ENCODE measurements around the gene KRT75.
A peak's percentile ranks its signal among the peaks of the same experiment; 100 is the strongest.
"Not testable (repeated sequence)": the region's sequence is repeated elsewhere in the genome, so short reads cannot be mapped to it uniquely, and the experiment has no call there.

KRT75 gene

DNA sequence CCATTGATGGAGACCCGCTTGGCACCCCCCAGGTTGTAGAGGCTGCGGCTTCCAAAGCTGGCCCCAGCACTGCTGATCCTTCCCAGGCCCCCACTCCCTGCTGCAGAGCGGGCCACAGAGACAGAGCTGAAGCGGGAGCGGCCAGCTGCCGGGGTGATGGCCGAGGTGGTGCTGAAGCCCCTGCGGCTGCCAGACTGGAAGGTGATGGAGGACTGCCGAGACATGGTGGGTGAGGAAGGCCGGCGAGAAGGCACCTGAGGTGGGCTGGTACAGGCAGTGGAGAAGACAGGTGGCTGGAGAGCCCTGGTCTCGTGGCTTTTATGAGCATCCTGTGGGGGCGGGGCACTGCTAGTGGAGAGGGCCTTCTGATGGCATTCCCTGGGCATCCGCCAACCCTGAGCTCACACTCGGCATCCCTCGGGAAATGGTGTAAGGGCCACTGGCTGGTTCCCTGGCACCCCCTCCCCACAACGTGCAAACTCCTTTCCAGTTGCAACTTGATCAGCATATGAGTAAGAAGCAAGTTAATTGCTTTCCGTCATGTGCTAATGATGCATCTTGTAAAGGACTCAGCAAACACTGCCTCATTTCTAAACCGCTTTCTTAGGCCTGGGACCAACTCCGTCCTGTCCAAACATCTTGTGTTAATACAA lies at the start of gene KRT75:
Gene KRT75 (minus strand): TSS at position 291 of the 653 bp plus-strand sequence. CDS start 67 bp downstream, at position 224.
- DNase-seq (ENCODE audit: low spot score), result peak; percentile 49

DNA sequence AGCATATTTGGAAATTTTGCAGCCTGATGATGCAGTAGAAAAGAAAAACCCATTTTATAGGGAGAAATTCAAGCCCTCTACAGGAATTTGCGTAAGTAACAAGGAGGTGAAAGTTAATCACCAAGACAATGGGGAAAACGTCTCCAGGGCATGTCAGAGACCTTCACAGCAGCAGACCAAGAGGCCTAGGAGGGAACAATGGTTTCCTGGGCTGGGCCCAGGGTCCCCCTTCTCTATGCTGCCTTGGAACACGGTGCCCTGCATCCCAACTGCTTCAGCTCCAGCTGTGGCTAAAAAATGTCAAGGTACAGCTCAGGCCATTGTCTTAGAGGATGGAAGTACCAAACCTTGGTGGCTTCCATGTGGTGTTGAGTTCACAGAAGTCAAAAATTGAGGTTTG lies 45.9 kb upstream of the KRT75 start:
- no peak for DNase-seq (ENCODE audit: low spot score)

DNA sequence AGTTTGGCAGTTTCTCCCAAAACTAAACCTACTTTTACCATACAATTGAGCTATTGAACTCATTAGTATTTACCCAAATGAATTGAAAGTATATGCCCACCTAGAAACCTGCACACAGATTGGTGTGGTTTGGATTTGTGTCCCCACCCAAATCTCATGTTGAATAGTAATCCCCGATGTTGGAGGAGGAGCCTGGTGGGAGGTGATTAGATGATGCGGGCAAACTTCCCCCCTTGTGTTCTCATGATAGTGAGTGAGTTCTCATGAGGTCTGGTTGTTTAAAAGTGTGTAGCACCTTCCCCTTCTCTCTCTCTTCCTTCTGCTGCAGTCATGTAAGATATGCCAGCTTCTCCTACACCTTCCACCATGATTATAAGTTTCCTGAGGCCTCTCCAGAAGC lies 43.5 kb upstream of the KRT75 start:
- no peak for DNase-seq (ENCODE audit: low spot score)

DNA sequence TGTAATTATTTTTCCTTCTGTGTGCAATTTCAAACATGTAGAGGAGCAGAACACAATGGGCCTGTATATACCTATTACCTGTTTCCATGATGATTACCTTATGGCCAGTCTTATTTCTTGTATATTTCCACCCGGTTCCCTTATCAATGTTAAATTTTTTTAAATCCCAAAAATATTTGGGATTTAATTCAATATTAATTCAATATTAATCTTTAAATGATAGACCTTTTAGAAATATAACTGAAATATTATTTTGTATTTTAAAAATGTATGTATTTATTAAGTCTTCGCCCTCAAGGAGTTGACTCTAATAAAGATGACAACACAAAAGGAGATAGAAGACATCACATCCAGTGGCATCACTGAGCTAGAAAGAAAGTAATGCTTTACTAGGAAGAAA lies 40.0 kb upstream of the KRT75 start:
- DNase-seq (ENCODE audit: low spot score), result no peak

DNA sequence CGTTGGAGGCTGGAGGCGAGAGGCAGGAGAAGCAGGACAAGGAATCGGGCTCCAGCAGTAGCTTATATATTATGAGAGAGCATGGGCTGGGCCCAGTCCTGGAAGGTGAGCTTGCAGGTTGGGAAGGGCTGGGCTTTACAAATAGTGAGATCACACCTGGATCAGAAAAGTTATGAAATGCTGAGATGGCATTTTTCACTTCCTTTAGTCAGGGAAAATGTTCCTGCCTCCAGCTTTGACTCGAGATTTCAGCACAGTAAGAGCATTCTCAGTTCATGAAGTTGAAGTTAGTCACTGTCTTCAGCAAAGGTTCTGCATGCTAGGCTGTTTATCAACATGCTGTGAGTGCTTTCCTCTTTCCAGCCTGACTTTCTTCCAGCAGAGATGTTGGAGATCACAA lies 39.6 kb upstream of the KRT75 start, which contains the start of gene KRT6C:
Gene KRT6C (minus strand): TSS at position 38 of the 400 bp plus-strand sequence. CDS start 68 bp downstream, outside the sequence.
- DNase-seq (ENCODE audit: low spot score), result no peak

DNA sequence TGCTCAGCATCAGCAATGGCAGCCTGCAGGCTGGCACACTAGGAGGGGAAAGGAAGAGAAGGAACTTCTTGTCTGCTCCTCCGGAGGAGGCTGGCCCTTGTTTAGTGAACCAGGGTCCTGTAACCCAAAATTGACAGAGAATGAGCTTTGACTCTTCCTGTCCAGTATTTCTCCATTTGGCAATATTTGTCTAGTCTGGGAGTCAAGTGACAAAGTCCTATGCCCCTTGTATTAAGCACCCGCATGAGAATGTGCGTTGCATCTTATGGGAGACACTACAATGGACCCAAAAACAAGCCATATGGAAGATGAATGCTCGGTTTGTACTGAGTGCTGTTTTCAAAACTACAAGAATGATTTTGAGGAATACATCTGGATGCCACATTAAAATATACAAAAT lies 35.7 kb upstream of the KRT75 start:
- no peak for DNase-seq (ENCODE audit: low spot score)

DNA sequence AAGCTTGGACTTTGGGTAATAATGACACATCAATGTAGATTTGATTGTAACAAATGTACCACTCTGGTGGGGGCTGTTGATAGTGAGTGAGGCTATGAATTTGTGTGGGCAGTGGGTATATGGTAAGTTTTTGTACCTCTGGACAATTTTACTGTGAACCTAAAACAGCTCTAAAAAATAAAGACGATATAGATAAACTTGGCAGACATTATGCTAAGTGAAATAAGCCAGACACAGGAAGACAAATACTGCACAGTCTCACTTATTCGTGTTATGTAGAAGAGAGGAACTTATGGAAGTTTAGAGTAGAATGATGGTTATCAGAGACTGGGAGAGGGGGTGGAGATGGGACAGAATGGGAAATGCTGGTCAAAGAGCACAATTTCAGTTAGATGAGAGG lies 30.7 kb upstream of the KRT75 start:
- DNase-seq (ENCODE audit: low spot score), result no peak

DNA sequence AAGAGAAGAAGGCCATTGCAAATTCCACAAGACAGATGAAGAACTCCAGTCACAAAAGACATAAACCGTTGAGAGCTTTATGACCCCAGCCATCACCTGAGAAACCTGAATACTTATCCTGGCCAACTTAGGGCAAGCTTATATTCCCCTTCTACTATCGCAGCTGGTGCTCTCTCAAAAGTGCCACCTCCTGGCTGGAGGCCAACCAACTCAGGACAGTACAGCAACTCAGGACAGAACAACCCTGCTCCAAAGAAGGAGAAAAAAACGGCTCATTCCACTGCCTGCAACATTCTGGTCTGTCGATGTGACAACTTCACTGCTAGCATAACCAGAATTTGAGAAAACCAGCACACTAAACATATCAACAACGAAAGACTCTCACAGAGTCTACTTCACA lies 27.5 kb upstream of the KRT75 start:
- no peak for DNase-seq (ENCODE audit: low spot score)

DNA sequence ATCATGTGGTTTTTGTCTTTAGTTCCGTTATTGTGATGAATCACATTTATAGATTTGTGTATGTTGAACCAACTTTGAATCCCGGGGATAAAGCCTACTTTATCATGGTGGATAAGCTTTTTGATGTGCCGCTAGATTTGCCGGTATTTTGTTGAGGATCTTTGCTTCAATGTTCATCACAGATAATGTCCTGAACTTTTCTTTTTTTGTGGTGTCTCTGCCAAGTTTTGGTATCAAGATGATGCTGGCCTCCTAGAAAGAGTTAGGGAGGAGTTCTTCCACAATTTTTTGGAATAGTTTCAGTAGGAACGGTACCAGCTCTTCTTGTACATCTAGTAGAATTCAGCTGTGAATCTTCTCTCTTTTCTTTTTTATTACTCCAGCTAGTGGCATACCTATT lies 24.7 kb upstream of the KRT75 start:
- no peak for DNase-seq (ENCODE audit: low spot score)

DNA sequence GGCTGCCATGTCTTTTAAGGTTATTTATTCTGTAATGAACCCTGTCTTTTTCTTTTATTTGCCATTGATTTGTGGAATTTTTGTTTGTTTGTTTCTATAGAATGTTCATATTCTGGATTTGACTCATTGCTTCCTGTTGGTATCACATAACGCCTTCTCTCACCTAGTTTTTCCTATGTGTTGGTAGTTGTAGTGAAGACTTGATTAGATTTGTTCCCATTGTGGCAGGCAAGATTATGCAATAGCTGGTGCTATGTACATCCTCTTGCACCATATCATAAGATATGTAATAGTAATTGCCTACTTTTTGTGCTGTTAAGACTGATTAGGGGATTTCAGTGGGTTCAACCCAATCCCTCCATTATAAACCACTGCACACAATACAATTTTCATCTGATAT lies 21.6 kb upstream of the KRT75 start:
- DNase-seq (ENCODE audit: low spot score), result no peak

DNA sequence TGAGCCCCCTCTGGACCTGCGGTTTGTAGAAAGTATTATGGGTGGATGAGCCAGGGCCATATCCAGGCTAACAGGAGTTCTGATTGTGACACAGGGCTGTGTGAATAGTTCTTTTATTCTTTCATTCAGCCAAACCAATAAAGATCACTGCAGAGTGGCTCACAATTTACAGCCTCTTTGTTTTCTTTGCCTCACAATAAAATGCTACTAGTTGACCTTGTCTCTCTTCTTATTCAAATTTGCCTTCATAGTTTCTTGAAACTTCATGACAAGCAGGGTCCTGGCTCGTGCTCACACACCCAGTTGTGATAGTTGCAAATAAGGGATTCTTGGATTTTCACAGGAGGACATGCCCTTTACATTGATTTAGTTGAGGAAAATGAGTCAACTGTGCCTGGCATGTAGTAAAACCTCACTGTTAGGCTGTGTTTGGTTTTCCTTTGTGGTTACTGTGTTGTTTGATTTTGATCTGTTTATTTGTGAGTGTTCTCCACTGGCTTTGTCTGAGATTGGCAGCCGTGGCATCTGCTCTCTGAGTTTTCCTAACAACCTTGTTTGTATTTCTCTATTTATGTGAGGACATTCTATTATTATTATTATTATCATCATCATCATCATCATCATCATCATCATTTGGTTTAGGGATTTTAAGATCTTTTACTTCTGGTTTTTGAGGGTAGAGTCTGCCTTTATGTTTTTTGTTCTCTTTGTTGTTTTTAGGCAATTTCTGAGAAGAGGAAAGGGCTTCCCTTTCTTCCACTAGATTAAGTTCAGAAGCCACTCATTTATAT lies 20.4 kb upstream of the KRT75 start:
- DNase-seq (ENCODE audit: low spot score), result no peak

DNA sequence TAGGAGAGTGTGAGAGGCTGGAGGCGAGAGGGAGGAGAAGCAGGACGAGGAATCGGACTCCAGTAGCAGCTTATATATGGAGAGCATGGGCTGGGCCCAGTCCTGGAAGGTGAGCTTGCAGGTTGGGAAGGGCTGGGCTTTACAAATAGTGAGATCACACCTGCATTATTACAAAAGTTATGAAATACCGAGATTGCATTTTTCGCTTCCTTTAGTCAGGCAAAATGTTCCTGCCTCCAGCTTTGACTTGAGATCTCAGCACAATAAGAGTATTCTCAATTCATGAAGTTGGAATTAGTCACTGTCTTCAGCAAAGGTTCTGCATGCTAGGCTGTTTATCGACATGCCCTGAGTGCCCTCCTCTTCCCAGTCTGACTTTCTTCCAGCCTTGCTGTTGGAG lies 17.9 kb upstream of the KRT75 start, which contains the start of gene KRT6B:
Gene KRT6B (minus strand): TSS at position 46 of the 400 bp plus-strand sequence. CDS start 68 bp downstream, outside the sequence.
- DNase-seq (ENCODE audit: low spot score), result no peak

DNA sequence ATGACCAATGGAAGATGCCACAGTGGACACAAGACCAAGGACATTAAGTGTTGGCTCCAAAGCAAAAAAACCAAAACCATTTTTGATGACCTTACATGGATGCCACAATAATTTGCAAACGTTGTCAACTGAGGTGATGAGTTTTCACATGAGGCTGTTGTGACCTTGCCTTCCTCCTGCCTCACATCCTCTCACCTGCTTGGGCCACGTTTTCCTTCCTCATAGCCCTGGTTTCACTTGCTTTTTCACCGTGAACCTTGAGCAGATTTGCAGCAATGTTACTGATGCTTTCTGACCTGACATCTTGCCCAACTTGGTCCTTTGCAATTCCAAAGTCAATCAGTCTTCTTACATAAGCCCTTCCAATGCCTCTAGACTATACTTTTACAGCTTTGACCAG lies 14.1 kb upstream of the KRT75 start:
- no peak for DNase-seq (ENCODE audit: low spot score)

DNA sequence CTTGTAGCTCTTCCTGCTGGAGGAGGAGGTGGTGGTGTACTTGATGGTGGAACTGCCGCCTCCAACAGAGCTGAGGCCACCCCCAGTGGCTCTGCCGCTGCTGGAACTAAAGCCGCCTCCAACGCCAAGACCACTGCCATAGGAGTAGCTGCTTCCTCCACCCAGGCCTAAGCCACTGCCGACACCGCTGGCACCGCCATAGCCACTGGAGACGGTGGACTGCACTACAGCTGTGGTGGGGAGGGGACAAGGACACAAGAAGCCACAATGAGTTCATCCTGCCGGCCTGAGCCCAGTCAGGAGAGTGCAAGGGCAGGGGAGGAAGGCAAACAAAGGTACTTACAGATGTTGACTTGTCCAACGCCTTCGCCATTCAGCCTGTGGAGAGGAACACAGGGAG lies 13.0 kb upstream of the KRT75 start:
- DNase-seq (ENCODE audit: low spot score), result not testable (repeated sequence)

DNA sequence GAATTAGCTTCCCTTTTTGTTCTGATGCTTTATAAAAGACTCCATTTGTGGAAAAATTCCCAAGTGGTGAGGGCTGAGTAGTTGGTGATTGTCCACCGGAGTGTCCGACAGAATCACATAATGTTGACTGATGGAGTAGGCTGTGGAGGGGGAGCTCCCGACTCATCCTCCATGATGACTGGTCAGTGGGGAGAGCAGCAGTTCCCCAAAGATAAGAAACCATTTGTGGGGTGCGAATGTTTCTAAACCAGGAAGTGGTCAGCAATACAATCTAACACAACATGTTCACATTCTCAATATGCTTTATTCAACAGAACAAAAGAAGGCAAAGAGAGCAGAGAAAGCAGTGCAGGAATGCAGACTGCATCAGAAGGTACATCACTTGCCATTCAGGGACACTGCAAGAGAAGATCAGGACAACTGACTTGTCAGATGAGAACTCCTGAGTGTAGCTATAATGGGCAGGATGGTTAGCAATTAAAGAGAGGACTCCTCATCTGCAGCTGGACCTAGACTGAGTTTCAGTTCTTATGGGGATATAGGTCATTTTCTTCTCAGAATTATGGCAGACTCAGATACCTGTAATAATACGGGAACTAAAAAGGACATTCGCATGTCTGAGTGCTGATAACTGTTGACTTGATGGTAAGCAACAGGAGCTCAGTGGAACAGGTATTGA lies 12.3 kb upstream of the KRT75 start:
- DNase-seq (ENCODE audit: low spot score), result no peak

DNA sequence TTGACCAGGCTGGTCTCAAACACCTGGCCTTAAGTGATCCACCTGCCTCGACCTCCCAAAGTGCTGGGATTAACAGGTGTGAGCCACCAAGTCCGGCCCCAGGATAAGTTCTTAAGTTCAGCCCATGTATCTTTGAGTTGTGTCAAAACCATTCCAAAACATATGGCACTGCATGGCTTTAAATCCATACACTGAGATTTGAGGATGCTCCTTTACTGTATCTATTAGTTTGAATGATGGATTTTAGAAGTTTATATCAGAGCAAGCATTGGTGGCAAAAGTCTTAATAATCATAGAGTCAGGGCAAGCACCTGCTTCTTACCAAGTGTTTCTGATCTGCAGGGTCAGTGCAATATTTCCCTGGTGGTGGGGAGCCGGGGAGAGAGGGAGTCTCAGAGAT lies 11.7 kb upstream of the KRT75 start:
- DNase-seq (ENCODE audit: low spot score), result no peak

DNA sequence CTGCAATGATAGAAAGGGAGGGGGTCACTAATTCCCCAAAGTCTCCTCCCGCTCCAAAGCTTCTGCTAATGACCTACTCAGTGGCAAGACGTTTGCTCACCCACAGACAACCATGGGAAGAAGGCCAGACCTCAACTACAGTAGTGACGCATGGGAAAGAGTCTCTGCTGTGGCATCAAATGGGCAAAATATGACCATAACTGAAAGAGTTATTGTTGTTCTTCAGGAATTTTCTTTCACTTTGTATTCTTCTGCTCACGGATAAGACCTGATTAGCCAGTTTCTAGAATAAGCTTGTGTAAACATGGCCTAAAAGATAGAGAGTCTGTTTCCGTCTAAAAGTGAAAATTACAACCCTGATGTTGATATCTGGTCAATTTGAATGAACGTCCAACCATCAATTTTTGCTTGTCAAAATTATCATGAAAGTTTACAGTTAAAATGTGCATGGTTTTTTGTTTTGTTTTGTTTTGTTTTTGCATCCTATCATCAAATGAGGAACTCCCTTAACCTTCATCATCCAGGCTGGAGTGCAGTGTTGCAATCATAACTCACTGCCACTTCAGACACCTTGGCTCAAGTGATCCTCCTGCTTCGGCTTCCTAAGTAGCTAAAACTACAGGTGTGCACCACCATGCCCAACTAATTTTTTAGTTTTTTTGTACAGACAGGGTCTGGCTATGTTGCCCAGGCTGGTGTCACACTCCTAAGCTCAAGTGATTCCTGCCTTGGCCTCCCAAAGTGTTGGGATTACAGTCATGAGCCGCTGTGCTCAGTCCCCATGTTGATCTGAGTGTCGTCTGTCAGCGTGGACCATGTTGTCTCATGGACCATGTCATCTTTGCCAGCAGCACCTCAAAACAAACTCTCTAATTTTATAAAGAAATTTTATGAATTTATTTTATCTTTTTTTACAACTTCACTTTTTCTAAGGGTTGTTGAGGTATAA lies 10.8 kb upstream of the KRT75 start:
- DNase-seq (ENCODE audit: low spot score), result no peak

DNA sequence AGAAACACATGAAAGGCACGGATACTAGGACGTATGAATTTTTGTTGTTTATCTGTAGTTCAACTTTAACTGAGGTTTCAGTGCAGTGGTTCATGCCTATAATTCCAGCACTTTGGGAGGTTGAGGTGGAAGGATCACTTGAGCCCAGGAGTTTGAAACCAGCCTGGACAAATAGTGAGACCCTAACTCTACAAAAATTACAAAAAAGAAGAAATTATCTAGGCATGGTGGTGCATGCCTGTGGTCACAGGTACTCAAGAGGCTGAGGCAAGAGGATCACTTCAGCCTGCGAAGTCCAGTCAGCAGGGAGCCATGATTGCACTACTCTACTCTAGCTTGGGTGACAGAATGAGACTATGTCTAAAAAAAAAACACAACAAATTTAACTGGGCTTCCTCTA lies 9.8 kb upstream of the KRT75 start:
- no peak for DNase-seq (ENCODE audit: low spot score)

DNA sequence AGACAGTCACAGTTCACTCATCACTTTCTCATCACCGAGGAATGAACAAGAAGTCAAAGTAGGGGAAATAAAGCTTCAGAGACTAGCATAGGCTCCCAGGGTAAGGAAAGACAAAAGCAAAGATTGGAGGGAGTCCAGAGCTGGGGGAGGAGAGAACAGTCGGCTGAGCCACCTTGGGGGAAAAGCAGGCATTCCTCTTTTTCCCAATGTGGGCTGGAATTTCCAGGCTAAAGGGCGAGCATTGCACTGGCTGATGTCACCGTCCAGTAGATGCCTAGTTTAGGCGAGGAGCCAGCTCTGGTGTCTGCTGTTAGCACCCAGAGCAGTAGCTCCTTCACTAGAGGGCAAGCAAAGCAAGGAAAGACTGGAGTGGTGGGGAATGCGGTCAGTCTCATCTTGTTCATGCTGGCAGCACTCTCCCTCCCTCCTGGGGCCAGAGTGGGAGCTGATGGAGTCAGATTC lies 8.5 kb upstream of the KRT75 start:
- DNase-seq (ENCODE audit: low spot score), result no peak

DNA sequence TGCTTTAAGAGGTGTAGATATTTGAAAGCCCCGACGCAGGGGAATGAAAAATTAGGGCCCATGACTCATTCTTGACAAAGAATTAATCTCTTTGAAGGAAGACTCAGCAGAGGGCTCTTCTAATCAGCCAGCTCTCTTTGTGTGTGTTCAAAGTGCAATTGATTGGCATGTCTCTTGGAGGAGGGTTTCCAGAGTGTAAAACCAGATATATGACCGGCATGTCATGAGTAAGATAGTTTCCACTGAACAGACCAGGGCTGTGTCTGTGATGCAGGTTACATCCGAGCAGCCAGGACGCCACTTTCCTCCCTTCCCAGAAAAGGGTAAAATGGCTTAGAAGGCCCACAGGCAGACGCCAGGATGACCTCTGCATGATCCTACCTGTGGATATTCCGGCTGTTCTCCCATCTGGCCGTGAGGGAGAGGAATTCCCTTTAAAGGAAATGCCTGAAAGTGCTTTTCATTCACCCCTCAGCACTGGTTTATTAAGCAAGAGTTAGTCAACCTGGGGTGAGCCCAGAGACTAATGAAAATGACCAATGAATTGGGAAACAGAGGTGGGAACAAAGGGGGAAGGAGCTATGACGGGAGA lies 7.2 kb upstream of the KRT75 start:
- no peak for DNase-seq (ENCODE audit: low spot score)

DNA sequence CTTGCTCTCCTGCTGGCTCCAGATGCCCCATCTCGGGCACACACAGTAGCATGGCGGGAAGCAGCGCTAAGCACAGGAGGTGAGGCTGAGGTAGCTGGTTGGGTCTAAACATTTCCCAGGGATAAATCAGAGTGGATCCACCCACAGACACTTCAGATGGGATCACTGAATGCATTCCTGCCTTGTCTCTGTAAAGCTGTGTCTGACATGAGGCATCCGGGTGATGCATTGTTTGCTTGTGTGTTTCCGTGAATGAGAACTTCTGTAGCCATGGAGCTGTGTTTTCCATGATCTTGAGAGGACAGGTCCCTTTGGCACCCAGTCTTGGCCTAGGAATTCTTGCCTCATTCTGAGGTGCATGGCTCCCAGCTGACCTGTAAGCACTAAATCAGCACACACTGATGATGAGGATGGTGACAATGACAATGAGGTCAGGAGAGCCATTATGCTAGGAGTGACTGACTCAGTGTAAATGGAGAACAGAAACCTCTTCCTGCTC lies 6.7 kb upstream of the KRT75 start:
- DNase-seq (ENCODE audit: low spot score), result no peak
